ENCODE data around the gene DCAF8L1. TPM values are rescaled to one million over a fixed set of nuclear protein-coding genes. Genes with fewer than 3 reads are reported as not detected.
"Not testable (repeated sequence)": the region's sequence is repeated elsewhere in the genome, so short reads cannot be mapped to it uniquely, and the experiment has no call there.

Gene DCAF8L1
- total and polyA plus RNA-seq, 2 donors (not counting 1 experiment from before 2014, with no cell fraction given): not detected

DNA sequence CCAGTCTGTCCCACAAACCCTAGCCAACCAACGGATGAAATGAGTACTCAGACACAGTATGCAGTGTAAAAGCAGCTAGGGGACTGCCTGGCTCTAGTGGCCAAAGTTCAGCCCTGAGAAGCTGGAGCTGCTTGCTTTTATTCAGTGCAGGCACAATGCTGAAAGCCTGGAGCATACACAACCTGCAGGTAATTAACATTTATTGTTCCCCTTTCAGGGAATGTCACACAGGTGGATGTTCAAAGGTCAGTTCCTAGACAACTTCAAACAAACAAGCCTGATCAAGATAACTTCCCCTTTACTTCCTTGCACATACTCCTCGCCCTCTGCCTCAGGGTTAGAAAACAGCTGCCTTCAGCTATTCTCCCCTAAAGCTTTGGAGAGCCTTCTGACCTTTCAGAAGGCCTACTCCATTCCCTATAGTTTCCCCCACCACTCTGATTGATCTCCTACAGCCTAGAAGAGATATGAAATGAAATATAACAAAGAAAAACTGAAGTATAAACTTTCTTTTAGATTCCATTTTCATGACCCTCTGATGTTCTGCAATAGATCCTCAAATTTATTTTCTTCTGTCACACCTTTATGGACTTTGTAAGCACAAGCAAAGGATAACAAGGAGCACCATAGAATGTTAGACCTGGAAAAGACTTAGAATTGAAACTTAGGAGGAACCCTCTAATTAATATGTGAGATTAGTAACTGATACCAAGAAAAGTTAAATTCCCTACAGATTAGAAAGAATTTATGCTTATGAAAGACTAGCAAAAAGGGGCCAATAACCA, 6.8 kb upstream of the DCAF8L1 start:
- H3K4me3 ChIP-seq (replicated peaks in 1 of 4; ENCODE audit: control extremely low read depth in 1 of 4, insufficient read depth in 1 of 4, low read depth in 3 of 4, low read length in 4 of 4): no peak overlapping the region
- no peak overlapping the region for H3K4me2 ChIP-seq (ENCODE audit: extremely low read depth, insufficient read depth, low read length)
- H3K4me1 ChIP-seq (ENCODE audit: control insufficient read depth, extremely low read depth, insufficient read depth, low read length): no peaks in the 10 kb centered on the region
- no peaks in the 10 kb centered on the region for H3K27me3 ChIP-seq (ENCODE audit: control insufficient read depth, insufficient read depth, low read length)
- TF ChIP-seq, protein P1, sequence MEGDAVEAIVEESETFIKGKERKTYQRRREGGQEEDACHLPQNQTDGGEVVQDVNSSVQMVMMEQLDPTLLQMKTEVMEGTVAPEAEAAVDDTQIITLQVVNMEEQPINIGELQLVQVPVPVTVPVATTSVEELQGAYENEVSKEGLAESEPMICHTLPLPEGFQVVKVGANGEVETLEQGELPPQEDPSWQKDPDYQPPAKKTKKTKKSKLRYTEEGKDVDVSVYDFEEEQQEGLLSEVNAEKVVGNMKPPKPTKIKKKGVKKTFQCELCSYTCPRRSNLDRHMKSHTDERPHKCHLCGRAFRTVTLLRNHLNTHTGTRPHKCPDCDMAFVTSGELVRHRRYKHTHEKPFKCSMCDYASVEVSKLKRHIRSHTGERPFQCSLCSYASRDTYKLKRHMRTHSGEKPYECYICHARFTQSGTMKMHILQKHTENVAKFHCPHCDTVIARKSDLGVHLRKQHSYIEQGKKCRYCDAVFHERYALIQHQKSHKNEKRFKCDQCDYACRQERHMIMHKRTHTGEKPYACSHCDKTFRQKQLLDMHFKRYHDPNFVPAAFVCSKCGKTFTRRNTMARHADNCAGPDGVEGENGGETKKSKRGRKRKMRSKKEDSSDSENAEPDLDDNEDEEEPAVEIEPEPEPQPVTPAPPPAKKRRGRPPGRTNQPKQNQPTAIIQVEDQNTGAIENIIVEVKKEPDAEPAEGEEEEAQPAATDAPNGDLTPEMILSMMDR (conservative IDR thresholded peaks at IDR 0.05 in 1 of 2, IDR thresholded peaks at IDR 0.05 in 1 of 2; ENCODE audit: low read depth in 1 of 2, low read length in 2 of 2): no peak
- TF ChIP-seq EZH2 (IDR thresholded peaks at IDR 0.05; ENCODE audit: low read length, missing control alignments): no peak
- H4K20me1 ChIP-seq (ENCODE audit: control insufficient read depth, extremely low read depth, insufficient read depth, low read length): no peaks in the 10 kb centered on the region
- H3K9ac ChIP-seq (ENCODE audit: insufficient read depth, low read length): no peak overlapping the region
- DNase-seq (ENCODE audit: low read depth in 2 of 2): no peak
- no peaks in the 10 kb centered on the region for H3K79me2 ChIP-seq (ENCODE audit: control insufficient read depth, insufficient read depth, low read length)
- no peaks in the 10 kb centered on the region for H3K36me3 ChIP-seq (ENCODE audit: control insufficient read depth, insufficient read depth, low read length)
- H3K27ac ChIP-seq (ENCODE audit: insufficient read depth, low read length): no peak overlapping the region
- H2AFZ ChIP-seq (ENCODE audit: low read length): no peak overlapping the region
- H3K9me3 ChIP-seq (ENCODE audit: control insufficient read depth, insufficient read depth, low read depth, low read length): no peaks in the 10 kb centered on the region

DNA sequence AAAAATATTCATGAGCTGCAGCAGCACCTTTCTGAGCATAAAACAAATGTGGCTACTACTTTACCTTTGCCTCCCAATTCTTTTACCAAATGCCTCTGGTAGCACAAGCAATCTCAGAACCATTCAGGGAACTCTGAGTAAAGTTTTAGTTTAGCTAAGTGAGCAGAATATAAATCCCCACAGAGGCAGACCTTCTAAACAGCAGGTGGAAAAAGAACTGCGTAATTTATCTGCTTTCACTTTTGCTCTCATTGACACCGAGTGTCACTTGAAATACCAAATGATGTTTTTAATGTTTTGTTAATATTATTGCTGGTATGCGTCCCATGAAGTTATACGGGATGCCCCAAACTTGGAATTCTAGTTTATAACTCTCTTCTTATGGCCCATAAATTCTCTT, 4.3 kb downstream of the DCAF8L1 start:
- not testable (repeated sequence) for H3K36me3 ChIP-seq (ENCODE audit: control insufficient read depth, insufficient read depth, low read length); H3K79me2 ChIP-seq (ENCODE audit: control insufficient read depth, insufficient read depth, low read length); H3K4me3 ChIP-seq (replicated peaks in 1 of 4; ENCODE audit: control extremely low read depth in 1 of 4, insufficient read depth in 1 of 4, low read depth in 3 of 4, low read length in 4 of 4); DNase-seq (ENCODE audit: low read depth in 2 of 2); H3K4me1 ChIP-seq (ENCODE audit: control insufficient read depth, extremely low read depth, insufficient read depth, low read length); H2AFZ ChIP-seq (ENCODE audit: low read length); H3K9ac ChIP-seq (ENCODE audit: insufficient read depth, low read length); H3K4me2 ChIP-seq (ENCODE audit: extremely low read depth, insufficient read depth, low read length); H4K20me1 ChIP-seq (ENCODE audit: control insufficient read depth, extremely low read depth, insufficient read depth, low read length); H3K27me3 ChIP-seq (ENCODE audit: control insufficient read depth, insufficient read depth, low read length); H3K27ac ChIP-seq (ENCODE audit: insufficient read depth, low read length); H3K9me3 ChIP-seq (ENCODE audit: control insufficient read depth, insufficient read depth, low read depth, low read length)

DNA sequence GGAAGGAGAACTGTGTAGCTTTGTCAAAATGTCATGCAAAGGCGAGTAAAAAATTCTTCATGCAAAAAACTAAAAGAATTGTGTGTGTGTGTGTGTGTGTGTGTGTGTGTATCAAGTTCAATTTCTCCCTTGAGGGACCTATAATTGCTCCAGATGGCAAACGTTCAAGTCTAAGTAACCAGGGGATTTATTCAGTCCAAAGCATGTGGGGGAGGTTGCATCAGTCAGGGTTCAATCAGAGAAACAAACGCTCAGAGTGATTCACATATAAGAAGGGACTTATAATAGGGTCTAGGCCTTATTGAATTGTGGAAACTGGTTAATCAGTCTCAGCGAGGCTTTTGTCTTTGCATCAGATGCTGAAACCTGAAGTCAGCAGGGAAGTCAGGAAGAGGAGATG, 5.0 kb downstream of the DCAF8L1 start:
- Histone ChIP-seq H3K4me2 (ENCODE audit: extremely low read depth, insufficient read depth, low read length) (no peak overlapping the region), H3K27me3 (ENCODE audit: control insufficient read depth, insufficient read depth, low read length) (no peaks in the 10 kb centered on the region), H4K20me1 (ENCODE audit: control insufficient read depth, extremely low read depth, insufficient read depth, low read length) (no peaks in the 10 kb centered on the region), H3K9ac (ENCODE audit: insufficient read depth, low read length) (no peak overlapping the region), H3K4me3 (replicated peaks in 1 of 4; ENCODE audit: control extremely low read depth in 1 of 4, insufficient read depth in 1 of 4, low read depth in 3 of 4, low read length in 4 of 4) (no peak overlapping the region), H2AFZ (ENCODE audit: low read length) (no peak overlapping the region), H3K27ac (ENCODE audit: insufficient read depth, low read length) (no peak overlapping the region), H3K79me2 (ENCODE audit: control insufficient read depth, insufficient read depth, low read length) (no peaks in the 10 kb centered on the region), H3K4me1 (ENCODE audit: control insufficient read depth, extremely low read depth, insufficient read depth, low read length) (no peaks in the 10 kb centered on the region), H3K36me3 (ENCODE audit: control insufficient read depth, insufficient read depth, low read length) (no peaks in the 10 kb centered on the region), H3K9me3 (ENCODE audit: control insufficient read depth, insufficient read depth, low read depth, low read length) (no peaks in the 10 kb centered on the region)
- TF ChIP-seq, protein P1 (conservative IDR thresholded peaks at IDR 0.05 in 1 of 2, IDR thresholded peaks at IDR 0.05 in 1 of 2; ENCODE audit: low read depth in 1 of 2, low read length in 2 of 2): no peak
- no peak for TF ChIP-seq EZH2 (IDR thresholded peaks at IDR 0.05; ENCODE audit: low read length, missing control alignments)
- DNase-seq (ENCODE audit: low read depth in 2 of 2): peak in 1 of 2 donors; percentile 64

Data from fibroblast of lung (primary cell).